Lower leg skin (tissue), 4 donors: Measurements from ENCODE around the gene ANO1. TPM values are rescaled to one million over a fixed set of nuclear protein-coding genes. Genes with fewer than 3 reads are reported as not detected.

Experiments
- DNase-seq, 2 donors: peaks; one replicate each; pipeline ENCODE4 v3.0.0-alpha.2; 2019; ENCODE audit warnings: low spot score in 2 of 2
- H3K4me3 ChIP-seq: fragments of 200-600 bp; sonication (generic); 2 replicates; pipeline ENCODE4 v1.5.1; 2017; ENCODE audit warnings: mild to moderate bottlenecking, low read depth; ENCODE audit not compliant: poor library complexity, severe bottlenecking
- CTCF ChIP-seq, 3 donors: fragments of 450-650 bp; IDR thresholded peaks; one replicate each; pipeline ENCODE4 v1.5.1; 2016; ENCODE audit warnings: antibody characterized with exemption in 3 of 3, mild to moderate bottlenecking in 3 of 3, moderate library complexity in 2 of 3
- POLR2A ChIP-seq, 2 donors: fragments of 450-650 bp; IDR thresholded peaks; one replicate each; pipeline ENCODE4 v1.6.1; 2016 to 2017; ENCODE audit warnings: antibody characterized with exemption in 2 of 2, mild to moderate bottlenecking in 1 of 2, moderate library complexity in 1 of 2
- WGBS, 2 donors: methylation state at CpG; one replicate each; pipeline ENCODE4 v1.1.5; 2018; 5-methylcytosine and 5-hydroxymethylcytosine counted together
- intact Hi-C: fragments of 100-400 bp; cut with DNase I; formaldehyde crosslinking; loops from one replicate; pipeline ENCODE4 v1.15.0; 2023; ENCODE audit warnings: low total_unique reads
- total RNA-seq, 4 donors: library from RNA; depleted of rRNA; stranded (reverse); fragments of >200 nt; gene quantifications; one replicate each; pipeline ENCODE4 v1.1.0, GENCODE V29; 2016

The ANO1 gene
- total RNA-seq, 4 donors from 2014 or later: 55.1 to 106 (median 76.8) TPM

- WGBS, 2 donors: 21 to 74% methylated on average over 4 to 16 of the region's 50 CpGs
- no peak for DNase-seq
- intact Hi-C loops: no loop called here
Measured at GRCh38 chr11:70078781-70079616, 882 bp downstream of the ANO1 start.

DNA sequence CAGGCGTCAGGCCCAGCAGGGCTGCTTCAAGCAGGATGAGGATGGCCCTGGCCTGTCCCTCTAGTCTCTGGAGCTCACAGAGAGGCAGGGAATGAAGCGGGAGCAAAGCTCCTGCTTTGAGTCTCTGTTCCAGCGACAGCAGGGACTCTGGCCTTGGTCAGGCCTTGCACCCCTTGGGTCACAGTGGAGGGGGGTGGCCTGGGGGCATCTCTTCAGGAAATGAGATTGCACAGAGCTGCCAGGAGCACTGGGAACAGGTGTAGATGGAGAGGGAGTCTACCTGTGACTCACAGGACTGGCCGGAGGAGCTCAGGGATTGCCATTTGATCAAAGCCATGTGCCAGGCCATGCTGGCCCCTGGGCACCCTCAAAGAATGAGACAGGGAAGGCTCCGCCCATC is 1.6 kb downstream of the ANO1 start:
- intact Hi-C loops: no loop called here
- 67 to 82% methylated on average over 4 to 5 of the region's 5 CpGs for WGBS, 2 donors
- DNase-seq: no peak
- H3K4me3 ChIP-seq: no peak overlapping the region
- no peak for TF ChIP-seq CTCF (IDR thresholded peaks at IDR 0.05)
- no peak for TF ChIP-seq POLR2A (IDR thresholded peaks at IDR 0.05)

More at GRCh38 chr11:70078781-70079616, 882 bp downstream of the ANO1 start:
- TF ChIP-seq POLR2A (IDR thresholded peaks at IDR 0.05): no peak
- TF ChIP-seq CTCF (IDR thresholded peaks at IDR 0.05): no peak
- no peak overlapping the region for H3K4me3 ChIP-seq

- intact Hi-C loops: no loop called here
- WGBS, 2 donors: 44 to 46% methylated on average over 10 of the region's 10 CpGs
- TF ChIP-seq CTCF (IDR thresholded peaks at IDR 0.05) (no peak), POLR2A (IDR thresholded peaks at IDR 0.05) (no peak)
- no peak overlapping the region for H3K4me3 ChIP-seq
- peak in 1 of 2 donors; percentile 42 for DNase-seq
Measured at GRCh38 chr11:70080763-70081162, 2.6 kb downstream of the ANO1 start.

DNA sequence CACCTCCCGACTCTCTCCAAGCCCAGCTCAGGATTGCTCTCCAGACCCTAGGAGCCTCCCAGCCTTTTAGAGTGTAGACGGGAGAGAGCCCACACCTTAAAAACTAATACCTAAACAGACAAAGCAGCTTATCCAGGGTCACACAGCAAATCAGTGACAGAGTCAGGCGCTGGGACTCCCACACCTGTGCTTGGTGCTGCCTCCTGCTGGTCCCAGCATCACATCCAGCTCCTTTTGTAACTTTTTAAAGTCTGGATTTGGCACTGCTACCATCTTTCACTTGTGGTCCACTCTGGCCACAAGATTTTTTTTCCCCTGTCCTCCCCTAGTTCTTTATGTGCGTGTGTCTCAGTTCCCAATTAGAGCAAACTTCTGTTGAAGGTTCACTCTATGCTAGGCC is 4.7 kb downstream of the ANO1 start:
- WGBS, 2 donors: 86 to 92% methylated on average over 4 of the region's 4 CpGs
- no peak for DNase-seq
- TF ChIP-seq POLR2A (IDR thresholded peaks at IDR 0.05): no peak
- intact Hi-C loops: no loop called here
- H3K4me3 ChIP-seq: no peak overlapping the region

GRCh38 chr11:70084046-70084984 is 6.2 kb downstream of the ANO1 start:
- TF ChIP-seq CTCF (IDR thresholded peaks at IDR 0.05): no peak
- no peak for TF ChIP-seq POLR2A (IDR thresholded peaks at IDR 0.05)
- WGBS, 2 donors: 86 to 88% methylated on average over 13 to 15 of the region's 15 CpGs

More at GRCh38 chr11:70084046-70084984, 6.2 kb downstream of the ANO1 start:
- DNase-seq: no peak
- H3K4me3 ChIP-seq: no peak overlapping the region
- intact Hi-C loops: no loop called here
